Naive thymus-derived CD4-positive, alpha-beta T cell (primary cell): ENCODE results near the gene IZUMO1. TPM values are rescaled to one million over a fixed set of nuclear protein-coding genes. Genes with fewer than 3 reads are reported as not detected.
A peak's percentile ranks its signal among the peaks of the same experiment; 100 is the strongest.

ENCODE experiments used
- ATAC-seq: fragments of 150-1000 bp; cut with Tn5 transposase; 2 replicates; pipeline ENCODE4 v1.10.0; 2021; ENCODE audit warnings: mild to moderate bottlenecking, moderate library complexity
- CTCF ChIA-PET: fragments of 350-600 bp; sonication (Branson Sonifier 250); formaldehyde crosslinking; loops from one replicate; lab custom pipeline; 2021; ENCODE audit warnings: antibody characterized with exemption; lab: Charles Lee
- POLR2A ChIA-PET: fragments of 350-600 bp; sonication (Branson Sonifier 250); formaldehyde crosslinking; loops from one replicate; lab custom pipeline; 2021; ENCODE audit warnings: antibody characterized with exemption, inconsistent platforms; lab: Charles Lee
- DNase-seq, 9 donors: peaks; one replicate each; pipeline versions ENCODE4 v3.0.0 to v3.0.0-alpha.2; 2020 to 2022; ENCODE audit warnings: mixed read lengths in 1 of 9
- H3K27ac ChIP-seq: one replicate; pipeline ENCODE4 v1.7.0; 2013; ENCODE audit warnings: mild to moderate bottlenecking, low read depth, low read length, moderate library complexity
- H3K27me3 ChIP-seq, 2 donors: one replicate each; pipeline ENCODE4 v1.7.0; 2013; ENCODE audit warnings: low read length in 2 of 2, mild to moderate bottlenecking in 2 of 2, moderate library complexity in 2 of 2; ENCODE audit not compliant: control insufficient read depth in 2 of 2, insufficient read depth in 2 of 2
- H3K36me3 ChIP-seq, 3 experiments: 1 replicate in 2 of 3; 2 replicates in 1 of 3; pipeline ENCODE4 v1.7.0; 2013; ENCODE audit warnings: low read length in 3 of 3, mild to moderate bottlenecking in 3 of 3, moderate library complexity in 1 of 3; ENCODE audit not compliant: insufficient read depth in 3 of 3, control insufficient read depth in 2 of 3
- H3K4me1 ChIP-seq, 2 donors: one replicate each; pipeline ENCODE4 v1.7.0; 2013; ENCODE audit warnings: low read length in 2 of 2, mild to moderate bottlenecking in 2 of 2, moderate library complexity in 1 of 2; ENCODE audit not compliant: control insufficient read depth in 2 of 2, insufficient read depth in 2 of 2
- H3K4me3 ChIP-seq: 2 replicates; pipeline ENCODE4 v1.7.0; 2013; ENCODE audit warnings: mild to moderate bottlenecking, low read length
- H3K9me3 ChIP-seq, 3 experiments: 1 replicate in 2 of 3; 2 replicates in 1 of 3; pipeline ENCODE4 v1.7.0; 2013; ENCODE audit warnings: low read length in 3 of 3; ENCODE audit not compliant: control insufficient read depth in 2 of 3
- H3K27ac Mint-ChIP-seq, 9 donors: one replicate each; pipeline ENCODE4 v1.8.0; 2020 to 2022; ENCODE audit warnings: mixed read lengths in 9 of 9, mild to moderate bottlenecking in 8 of 9, moderate library complexity in 5 of 9, inconsistent platforms in 2 of 9
- H3K27me3 Mint-ChIP-seq, 5 donors: one replicate each; pipeline ENCODE4 v1.8.0; 2021 to 2022; ENCODE audit warnings: mixed read lengths in 5 of 5, mild to moderate bottlenecking in 1 of 5
- H3K36me3 Mint-ChIP-seq, 5 donors: one replicate each; pipeline ENCODE4 v1.8.0; 2020 to 2022; ENCODE audit warnings: mixed read lengths in 5 of 5, mild to moderate bottlenecking in 3 of 5, inconsistent platforms in 1 of 5
- H3K4me1 Mint-ChIP-seq, 7 donors: one replicate each; pipeline ENCODE4 v1.8.0; 2020 to 2022; ENCODE audit warnings: mixed read lengths in 7 of 7, mild to moderate bottlenecking in 3 of 7, inconsistent platforms in 1 of 7
- H3K4me3 Mint-ChIP-seq, 10 donors: one replicate each; pipeline ENCODE4 v1.8.0; 2020 to 2022; ENCODE audit warnings: mild to moderate bottlenecking in 10 of 10, mixed read lengths in 10 of 10, moderate library complexity in 6 of 10, inconsistent platforms in 2 of 10
- H3K9me3 Mint-ChIP-seq, 11 donors: one replicate each; pipeline ENCODE4 v1.8.0; 2020 to 2022; ENCODE audit warnings: mixed read lengths in 11 of 11, mild to moderate bottlenecking in 4 of 11, inconsistent platforms in 1 of 11, moderate library complexity in 1 of 11
- intact Hi-C, 2 donors: fragments of 100-400 bp; cut with micrococcal nuclease; formaldehyde crosslinking; loops; one replicate each; pipeline ENCODE4 v1.15.1; 2023
- polyA plus RNA-seq, 2 donors: library from polyadenylated mRNA; unstranded; fragments of 300-500 nt; fragmentation: Illumina TruSeq; gene quantifications; one replicate each; pipeline ENCODE4 v1.2.3, GENCODE V29; 2021
- total RNA-seq, 6 experiments: library from RNA in 5 of 6; stranded (reverse) in 5 of 6; gene quantifications; 1 replicate in 5 of 6; 2 replicates in 1 of 6; pipeline ENCODE4 v1.2.3 and lab custom pipeline; 2021 to 2026

IZUMO1 gene
- total and polyA plus RNA-seq, 7 experiments from 2014 or later: not detected

DNA sequence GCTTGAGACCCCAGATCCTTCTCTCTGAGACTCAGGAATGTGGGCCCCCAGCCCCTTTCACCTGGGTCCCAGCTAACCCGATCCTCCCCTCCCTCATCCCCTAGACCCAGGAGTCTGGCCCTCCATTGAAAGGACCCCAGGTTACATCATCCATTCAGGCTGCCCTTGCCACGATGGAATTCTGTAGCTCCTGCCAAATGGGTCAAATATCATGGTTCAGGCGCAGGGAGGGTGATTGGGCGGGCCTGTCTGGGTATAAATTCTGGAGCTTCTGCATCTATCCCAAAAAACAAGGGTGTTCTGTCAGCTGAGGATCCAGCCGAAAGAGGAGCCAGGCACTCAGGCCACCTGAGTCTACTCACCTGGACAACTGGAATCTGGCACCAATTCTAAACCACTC lies 9.1 kb upstream of the IZUMO1 start:
- H3K36me3 ChIP-seq: no peaks in the 10 kb centered on the region
- no peak overlapping the region for H3K4me3 ChIP-seq
- H3K9me3 ChIP-seq: no peaks in the 10 kb centered on the region
- Mint-ChIP-seq H3K9me3 (no peaks in the 10 kb centered on the region), H3K4me1 (peaks cover 6 to 26% (median 22%) of the 10 kb centered on the region in 7 donors), H3K27me3 (peaks cover 5 to 38% (median 28%) of the 10 kb centered on the region in 5 donors), H3K4me3 (no peak overlapping the region), H3K36me3 (no peaks in the 10 kb centered on the region), H3K27ac (no peak overlapping the region)
- H3K4me1 ChIP-seq: peaks cover 5 to 14% of the 10 kb centered on the region in 2 donors
- POLR2A ChIA-PET: interaction anchor here (0.9 kb wide), 1 partner anchor 13 kb away, joined by 4 read pairs; no protein-coding TSS in a partner anchor
- H3K27me3 ChIP-seq: no peaks in the 10 kb centered on the region
- ATAC-seq (no peak), DNase-seq (no peak)
- CTCF ChIA-PET: no interaction called here
- no peak overlapping the region for H3K27ac ChIP-seq
- intact Hi-C loops: no loop called here

GRCh38 chr19:48755084-48755641 lies 8.5 kb upstream of the IZUMO1 start, which contains the start of gene FGF21:
Gene FGF21 (plus strand): TSS chr19:48755524. CDS start chr19:48756237, 713 bp downstream.
- DNase-seq (no peak), ATAC-seq (no peak)
- H3K27me3 ChIP-seq: no peaks in the 10 kb centered on the region
- H3K4me3 ChIP-seq: no peak within 1 kb of the TSS
- Mint-ChIP-seq H3K9me3 (no peaks in the 10 kb centered on the region), H3K27me3 (peaks cover 0 to 33% (median 28%) of the 10 kb centered on the region in 5 donors), H3K27ac (no peak within 1 kb of the TSS), H3K36me3 (no peaks in the 10 kb centered on the region), H3K4me1 (peaks cover 6 to 23% (median 18%) of the 10 kb centered on the region in 7 donors), H3K4me3 (no peak within 1 kb of the TSS)
- ChIA-PET CTCF (no interaction called here), POLR2A (interaction anchor here (0.9 kb wide), 1 partner anchor 14 kb away, joined by 4 read pairs; no protein-coding TSS in a partner anchor)
- no peaks in the 10 kb centered on the region for H3K36me3 ChIP-seq
- peaks cover 5 to 14% of the 10 kb centered on the region in 2 donors for H3K4me1 ChIP-seq
- H3K9me3 ChIP-seq: no peaks in the 10 kb centered on the region
- H3K27ac ChIP-seq: no peak within 1 kb of the TSS
- intact Hi-C loops: no loop called here

DNA sequence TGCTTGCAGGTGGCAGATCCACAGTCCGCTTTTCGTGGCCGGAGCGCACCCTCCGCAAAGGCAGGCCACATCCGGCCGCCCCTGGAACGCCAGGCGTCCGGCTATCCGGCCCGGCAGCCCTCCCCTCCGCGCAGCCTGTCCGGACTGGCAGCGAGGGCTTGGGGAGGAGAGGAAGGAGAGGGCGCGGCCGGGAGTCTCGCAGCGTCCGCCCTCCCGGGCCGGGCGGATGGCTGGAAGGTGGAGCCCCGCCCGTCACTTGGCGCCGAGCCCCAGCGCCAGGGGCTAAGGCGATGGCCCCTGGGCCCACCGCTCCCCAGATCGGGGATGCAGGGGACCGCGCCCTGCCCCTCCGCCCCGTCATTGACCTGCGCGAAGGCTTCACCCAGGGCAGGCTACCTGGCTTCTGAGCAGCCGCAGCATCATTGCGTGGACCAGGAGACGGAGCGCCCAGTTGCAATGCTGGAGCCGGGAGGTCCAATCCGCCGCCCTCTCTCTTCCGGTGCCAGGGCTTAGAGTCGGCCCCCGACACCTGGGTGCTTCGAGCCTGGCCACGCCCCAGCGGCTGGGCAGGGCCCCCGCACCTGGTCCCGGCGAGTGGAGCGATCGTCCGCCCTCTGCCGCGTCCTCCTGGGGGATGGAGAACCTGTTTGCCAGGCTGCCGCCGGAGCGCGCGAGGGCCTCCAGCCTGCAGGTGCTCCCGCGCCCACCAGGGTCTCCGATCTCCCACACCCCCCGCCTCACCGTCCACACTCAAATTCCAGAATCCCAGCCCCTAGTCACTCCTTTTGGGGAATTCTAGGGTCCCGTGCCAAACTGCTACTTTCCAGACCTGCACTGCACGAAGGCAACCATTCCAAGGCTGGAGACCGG lies 6.0 kb upstream of the IZUMO1 start, which contains the start of gene FUT1:
Gene FUT1, minus strand, starts transcription at position 146 of the 870 bp plus-strand sequence. CDS start 1,360 bp downstream, outside the sequence.
- ATAC-seq: peak; percentile 72
- no peaks in the 10 kb centered on the region for H3K36me3 ChIP-seq
- peak within 1 kb of the TSS in 2 of 9 donors; percentile 38 to 88 for H3K27ac Mint-ChIP-seq
- peaks cover 5 to 14% of the 10 kb centered on the region in 2 donors for H3K4me1 ChIP-seq
- POLR2A ChIA-PET: no interaction called here
- CTCF ChIA-PET: no interaction called here
- no peaks in the 10 kb centered on the region for H3K27me3 ChIP-seq
- peaks cover 6 to 25% (median 17%) of the 10 kb centered on the region in 7 donors for H3K4me1 Mint-ChIP-seq
- peak in 3 of 9 donors; percentile 19 to 58 (median 34) for DNase-seq
- no peaks in the 10 kb centered on the region for H3K9me3 ChIP-seq
- H3K4me3 ChIP-seq: peak within 1 kb of the TSS; percentile 40
- peaks cover 0 to 33% (median 28%) of the 10 kb centered on the region in 5 donors for H3K27me3 Mint-ChIP-seq
- intact Hi-C loops: loop anchor here in 1 of 2 donors (2.0 kb wide), 1 partner anchor 14 kb away; no protein-coding TSS in a partner anchor
- peak within 1 kb of the TSS; percentile 77 to 96 (median 88) for H3K4me3 Mint-ChIP-seq
- no peaks in the 10 kb centered on the region for H3K9me3 Mint-ChIP-seq
- H3K36me3 Mint-ChIP-seq: no peaks in the 10 kb centered on the region
- no peak within 1 kb of the TSS for H3K27ac ChIP-seq

DNA sequence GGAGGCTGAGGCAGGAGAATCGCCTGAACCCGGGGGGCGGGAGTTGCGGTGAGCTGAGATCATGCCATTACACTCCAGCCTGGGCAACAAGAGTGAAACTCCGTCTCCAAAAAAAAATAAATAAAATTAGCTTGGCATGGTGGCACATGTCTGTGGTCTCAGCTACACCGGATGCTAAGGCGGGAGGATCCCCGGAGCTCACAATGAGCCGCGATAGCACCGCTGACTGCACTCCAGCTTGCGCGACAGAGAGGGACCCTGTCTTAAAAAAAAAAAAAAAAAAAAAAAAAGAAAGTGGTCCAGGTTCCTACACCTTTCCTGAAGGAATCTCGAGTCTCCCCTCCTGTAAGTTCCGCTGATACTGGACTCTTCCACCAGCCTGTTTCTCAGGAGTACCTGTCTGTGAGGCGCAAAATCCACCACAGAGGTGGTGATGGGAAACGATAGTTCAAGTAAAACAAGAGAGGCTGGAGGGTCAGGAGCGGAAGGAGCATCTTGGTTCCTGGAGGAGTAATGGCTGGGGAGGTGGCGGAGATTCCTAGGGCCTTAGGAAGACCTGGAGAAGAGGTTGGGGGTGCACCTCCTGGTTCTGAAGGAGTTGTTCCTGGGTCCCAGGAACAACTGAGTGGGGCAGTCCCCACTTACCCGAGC lies 5.3 kb upstream of the IZUMO1 start:
- H3K27me3 ChIP-seq: no peaks in the 10 kb centered on the region
- intact Hi-C loops: loop anchor here in 1 of 2 donors (2.0 kb wide), 1 partner anchor 13 kb away; no protein-coding TSS in a partner anchor
- DNase-seq (no peak), ATAC-seq (peak; percentile 2)
- H3K36me3 ChIP-seq: no peaks in the 10 kb centered on the region
- Mint-ChIP-seq H3K27me3 (peaks cover 0 to 33% (median 28%) of the 10 kb centered on the region in 5 donors), H3K4me1 (peaks cover 6 to 27% (median 19%) of the 10 kb centered on the region in 7 donors), H3K27ac (peak overlapping the region in 2 of 9 donors; percentile 2 to 88), H3K4me3 (peak overlapping the region; percentile 77 to 96 (median 88)), H3K9me3 (no peaks in the 10 kb centered on the region), H3K36me3 (no peaks in the 10 kb centered on the region)
- ChIA-PET POLR2A (interaction anchor here (0.6 to 0.7 kb wide), 2 partner anchors 226 to 632 kb away, joined by 4 to 5 read pairs; no protein-coding TSS in a partner anchor), CTCF (interaction anchor here (0.7 to 1.2 kb wide), 2 partner anchors 13 to 118 kb away, joined by 4 to 5 read pairs; no protein-coding TSS in a partner anchor)
- no peak overlapping the region for H3K27ac ChIP-seq
- no peaks in the 10 kb centered on the region for H3K9me3 ChIP-seq
- peak overlapping the region; percentile 40 for H3K4me3 ChIP-seq
- peaks cover 6 to 14% of the 10 kb centered on the region in 2 donors for H3K4me1 ChIP-seq

- no peaks in the 10 kb centered on the region for H3K27me3 ChIP-seq
- Mint-ChIP-seq H3K4me3 (peak overlapping the region in 8 of 10 donors; percentile 32 to 96 (median 69)), H3K36me3 (no peaks in the 10 kb centered on the region), H3K9me3 (peaks cover 0 to 3% (median 0%) of the 10 kb centered on the region in 11 donors), H3K27ac (no peak overlapping the region), H3K4me1 (peaks cover 6 to 36% (median 23%) of the 10 kb centered on the region in 7 donors), H3K27me3 (peaks cover 6 to 36% (median 34%) of the 10 kb centered on the region in 5 donors)
- H3K36me3 ChIP-seq: no peaks in the 10 kb centered on the region
- POLR2A ChIA-PET: no interaction called here
- peaks cover 10 to 14% of the 10 kb centered on the region in 2 donors for H3K4me1 ChIP-seq
- no peaks in the 10 kb centered on the region for H3K9me3 ChIP-seq
- no peak overlapping the region for H3K4me3 ChIP-seq
- H3K27ac ChIP-seq: no peak overlapping the region
- CTCF ChIA-PET: interaction anchor here (0.6 to 1.2 kb wide), 2 partner anchors 12 to 719 kb away, joined by 3 to 4 read pairs; no protein-coding TSS in a partner anchor
- no peak for ATAC-seq
- DNase-seq: no peak
- intact Hi-C loops: no loop called here
Observed at GRCh38 chr19:48750771-48751504, 4.2 kb upstream of the IZUMO1 start.
